ENCODE measurements around the gene TBC1D22A.

The TBC1D22A gene

GRCh38 chr22:46946383-46946962, 184.0 kb downstream of the TBC1D22A start:
- TF ChIP-seq CTCF (IDR thresholded peaks at IDR 0.05; ENCODE audit: low read length, missing control alignments): no peak
- no peak overlapping the region for H3K4me3 ChIP-seq (replicated peaks; ENCODE audit: low read depth, low read length)
- no peak for DNase-seq (ENCODE audit: low read depth)

DNA sequence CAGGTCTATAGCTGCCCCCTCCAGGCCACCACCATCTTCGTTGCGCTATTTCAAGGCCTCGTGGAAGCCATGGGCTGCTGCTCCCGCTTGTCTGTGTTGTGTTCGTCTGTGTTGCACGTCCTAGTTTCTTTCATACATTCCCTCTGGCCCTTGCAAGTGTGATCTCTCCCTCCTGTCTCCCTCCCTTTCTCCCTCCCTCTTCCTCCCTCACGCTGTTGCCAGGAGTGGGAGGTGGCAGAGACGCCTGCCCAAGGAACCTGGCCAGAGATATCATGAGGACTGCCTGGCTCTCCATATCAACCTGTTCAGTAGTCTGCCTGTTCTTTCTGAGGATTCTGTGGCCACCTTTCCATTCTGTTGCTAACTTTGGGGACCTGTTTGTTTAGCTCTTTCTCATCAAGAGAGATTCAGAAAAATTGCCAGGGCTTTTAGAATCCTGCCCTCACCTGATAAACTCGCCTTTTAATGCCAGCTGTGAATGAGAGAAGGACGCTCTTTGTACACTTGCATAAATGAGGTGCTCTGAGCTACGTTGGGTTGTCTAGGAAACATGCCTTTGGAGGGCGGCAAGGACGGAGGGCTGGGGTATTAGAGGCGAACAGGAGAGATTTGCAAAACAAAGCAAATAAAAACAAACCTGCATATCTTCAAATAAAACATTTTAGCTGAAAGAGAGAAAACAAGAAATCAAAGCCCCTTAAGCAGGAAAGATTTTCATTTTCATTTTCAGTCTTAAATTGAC, 185.2 kb downstream of the TBC1D22A start:
- no peak overlapping the region for H3K4me3 ChIP-seq (replicated peaks; ENCODE audit: low read depth, low read length)
- no peak for DNase-seq (ENCODE audit: low read depth)
- no peak for TF ChIP-seq CTCF (IDR thresholded peaks at IDR 0.05; ENCODE audit: low read length, missing control alignments)

DNA sequence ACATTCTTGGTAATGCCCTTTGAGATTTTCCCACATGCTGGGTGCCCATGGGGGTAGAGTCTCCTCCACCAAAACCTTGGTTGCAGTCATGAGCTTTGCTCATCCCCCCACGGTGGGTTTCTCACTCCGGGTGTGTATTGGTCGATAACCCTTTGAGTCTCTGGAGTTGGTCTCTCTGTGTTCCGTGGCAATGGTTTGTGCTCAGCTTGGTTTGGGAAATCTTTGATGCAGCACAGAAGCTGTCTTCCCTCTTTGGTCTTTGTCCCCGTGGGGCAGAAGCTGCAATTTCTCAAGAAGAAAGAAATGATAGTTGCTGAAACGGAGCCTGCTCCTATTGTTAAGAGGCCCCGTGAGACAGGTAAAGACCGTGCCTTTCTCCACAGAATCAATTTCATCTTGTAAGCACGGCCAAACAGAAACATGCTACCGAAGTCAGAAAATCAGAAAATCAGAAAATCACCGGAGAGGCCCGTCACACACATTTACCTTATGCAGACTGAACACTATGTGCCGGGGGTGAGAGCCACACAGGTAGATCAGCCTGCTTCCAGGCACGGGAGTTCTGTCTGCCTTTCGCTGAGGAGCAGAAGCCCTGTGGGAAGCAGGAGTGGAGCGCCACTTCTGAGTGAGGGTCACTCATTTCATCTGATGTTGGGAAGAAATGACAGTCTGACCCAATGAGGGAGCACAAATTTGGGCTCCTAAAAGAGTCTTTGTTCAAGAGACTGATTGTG, 186.1 kb downstream of the TBC1D22A start:
- no peak for DNase-seq (ENCODE audit: low read depth)
- H3K4me3 ChIP-seq (replicated peaks; ENCODE audit: low read depth, low read length): no peak overlapping the region
- no peak for TF ChIP-seq CTCF (IDR thresholded peaks at IDR 0.05; ENCODE audit: low read length, missing control alignments)

DNA sequence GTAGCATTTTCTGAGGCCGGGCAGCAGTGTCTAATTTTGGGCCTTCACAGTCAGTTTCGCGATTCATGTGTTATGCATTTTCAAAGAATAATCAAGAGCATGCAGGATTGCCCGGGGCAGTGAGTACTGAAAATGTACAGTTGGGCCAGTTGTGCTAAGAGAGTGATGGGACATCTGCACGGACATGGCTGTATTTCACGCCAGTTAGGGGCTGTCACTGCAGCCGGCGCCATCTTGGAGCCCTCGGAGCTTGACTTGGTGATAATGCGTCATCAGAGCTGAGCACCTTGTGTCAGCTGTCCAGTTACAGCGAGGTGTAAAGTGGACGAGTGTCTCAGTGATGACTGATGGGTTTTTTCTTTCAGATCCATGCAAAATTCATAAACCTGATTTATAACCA, 188.9 kb downstream of the TBC1D22A start:
- no peak for TF ChIP-seq CTCF (IDR thresholded peaks at IDR 0.05; ENCODE audit: low read length, missing control alignments)
- H3K4me3 ChIP-seq (replicated peaks; ENCODE audit: low read depth, low read length): no peak overlapping the region
- no peak for DNase-seq (ENCODE audit: low read depth)

DNA sequence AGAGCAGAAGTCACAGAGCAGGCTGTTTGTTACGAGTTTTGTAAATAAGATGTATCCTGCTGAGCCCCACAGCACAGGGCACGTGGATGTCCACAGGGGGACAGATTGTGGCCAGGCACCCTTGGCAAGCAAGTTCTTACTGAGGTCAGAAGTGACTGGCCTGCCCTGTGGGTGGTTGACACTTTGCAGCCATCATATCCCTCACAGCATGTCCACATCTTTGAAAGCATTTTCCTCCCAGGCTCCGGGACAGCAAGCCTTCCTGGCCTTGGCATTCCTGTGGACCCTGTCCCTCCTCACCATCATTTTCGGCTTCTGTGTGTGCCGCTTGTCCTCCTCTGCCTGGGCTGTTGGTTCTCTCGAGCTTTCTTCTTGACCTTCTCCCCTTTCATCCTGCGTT, 189.5 kb downstream of the TBC1D22A start:
- DNase-seq (ENCODE audit: low read depth): no peak
- no peak overlapping the region for H3K4me3 ChIP-seq (replicated peaks; ENCODE audit: low read depth, low read length)
- no peak for TF ChIP-seq CTCF (IDR thresholded peaks at IDR 0.05; ENCODE audit: low read length, missing control alignments)

DNA sequence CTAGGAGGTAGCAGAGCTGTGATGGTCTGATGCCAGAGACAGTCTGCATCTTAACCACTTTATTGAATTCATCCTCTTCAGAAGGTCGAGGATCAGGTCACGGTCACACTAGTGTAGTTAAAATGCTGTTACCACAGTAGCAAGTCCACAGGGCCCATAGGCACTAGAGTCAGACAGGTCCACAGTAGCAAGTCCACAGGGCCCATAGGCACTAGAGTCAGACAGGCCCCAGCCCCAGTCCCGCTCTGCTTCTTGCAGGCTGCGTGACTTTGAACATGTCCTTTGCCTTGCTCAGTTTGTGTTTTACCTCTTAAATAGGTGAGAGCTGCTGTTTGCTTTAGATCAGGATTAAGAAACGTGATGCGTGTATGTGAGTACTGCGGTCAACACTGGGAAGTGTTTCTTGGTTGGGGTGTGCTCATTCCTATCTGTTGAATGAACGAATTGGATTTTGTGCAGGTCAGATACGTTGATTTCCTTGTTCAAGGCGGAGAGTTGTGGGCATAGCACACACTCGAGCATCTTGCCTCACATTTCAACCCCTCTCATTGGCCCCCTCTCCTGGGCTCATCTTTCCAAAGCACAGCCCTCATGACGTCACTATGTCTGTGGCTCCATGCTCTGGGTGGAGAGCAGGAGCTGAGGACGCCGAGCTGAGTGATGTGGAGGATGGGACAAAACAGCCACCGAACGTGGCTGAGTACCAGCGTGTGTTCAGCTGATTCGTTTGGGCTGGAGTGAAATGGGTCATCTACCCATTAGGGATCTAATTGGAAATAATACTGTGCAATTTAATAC, 191.7 kb downstream of the TBC1D22A start:
- H3K4me3 ChIP-seq (replicated peaks; ENCODE audit: low read depth, low read length): no peak overlapping the region
- DNase-seq (ENCODE audit: low read depth): no peak
- no peak for TF ChIP-seq CTCF (IDR thresholded peaks at IDR 0.05; ENCODE audit: low read length, missing control alignments)
